Type B pancreatic cell (in vitro differentiated cells): ENCODE results near the gene GLOD4. TPM values are rescaled to one million over a fixed set of nuclear protein-coding genes. Genes with fewer than 3 reads are reported as not detected.

Experiments
- DNase-seq: peaks from one replicate; pipeline ENCODE4 v3.0.0; 2021; ENCODE audit warnings: mixed read lengths; ENCODE audit not compliant: unreplicated experiment; ENCODE audit errors: extremely low spot score
- H3K27ac Mint-ChIP-seq: 2 replicates; pipeline ENCODE4 v1.8.0; 2021; ENCODE audit warnings: mild to moderate bottlenecking, mixed read lengths
- H3K27me3 Mint-ChIP-seq: 2 replicates; pipeline ENCODE4 v1.8.0; 2021; ENCODE audit warnings: mixed read lengths
- H3K36me3 Mint-ChIP-seq: 2 replicates; pipeline ENCODE4 v1.8.0; 2021; ENCODE audit warnings: mixed read lengths
- H3K4me1 Mint-ChIP-seq: one replicate; pipeline ENCODE4 v1.8.0; 2021; ENCODE audit warnings: mixed read lengths; ENCODE audit not compliant: unreplicated experiment
- H3K4me3 Mint-ChIP-seq: 2 replicates; pipeline ENCODE4 v1.8.0; 2021; ENCODE audit warnings: mild to moderate bottlenecking, mixed read lengths
- H3K9me3 Mint-ChIP-seq: 2 replicates; pipeline ENCODE4 v1.8.0; 2021; ENCODE audit warnings: mixed read lengths
- total RNA-seq: library from RNA; stranded (reverse); gene quantifications from 2 replicates; pipeline ENCODE4 v1.2.1, GENCODE V29; 2021; ENCODE audit warnings: low replicate concordance
- TF ChIP-seq, protein P1 (sequence below): fragments of 200-600 bp; sonication (generic); conservative IDR thresholded peaks from 2 replicates; pipeline ENCODE4 v1.5.0; 2021; ENCODE audit warnings: antibody characterized with exemption, mild to moderate bottlenecking

GLOD4 gene
- total RNA-seq, 1 donor from 2014 or later: 99.4 TPM

DNA sequence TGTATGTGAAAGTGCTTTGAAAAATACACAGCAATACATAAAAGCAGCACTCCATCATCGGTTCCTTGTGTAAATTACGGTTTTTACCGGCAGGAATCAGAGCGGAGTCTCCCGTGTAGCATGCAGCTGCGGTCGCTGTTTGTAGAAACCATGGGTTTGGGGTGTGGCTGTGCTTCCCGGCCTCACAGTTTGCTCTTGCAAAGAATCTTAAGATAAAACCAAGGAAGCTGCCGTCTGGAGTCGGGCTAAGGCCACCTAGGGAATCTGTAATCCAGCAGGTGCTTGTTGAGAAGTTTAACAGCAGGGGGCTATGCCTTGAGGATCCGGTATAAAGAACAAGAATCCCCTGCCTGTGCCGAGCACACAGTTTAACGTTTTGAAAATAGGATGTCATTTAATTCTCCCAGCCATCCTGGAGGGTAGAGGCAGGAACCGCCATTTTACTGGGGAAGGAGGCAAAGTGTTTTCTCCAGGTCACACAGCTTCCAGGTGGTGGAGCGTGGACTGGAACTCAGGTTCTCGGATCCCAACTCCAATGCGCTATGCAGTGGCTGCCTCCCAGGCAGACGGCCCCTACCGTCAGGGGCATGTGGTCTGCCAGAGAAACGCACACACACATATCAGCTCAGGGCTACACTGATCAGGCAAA, 55.7 kb downstream of the GLOD4 start:
- Mint-ChIP-seq H3K9me3 (no peaks in the 10 kb centered on the region), H3K27ac (peak overlapping the region; percentile 74), H3K4me3 (peak overlapping the region; percentile 39), H3K27me3 (peaks cover 4% of the 10 kb centered on the region), H3K4me1 (peaks cover 8% of the 10 kb centered on the region), H3K36me3 (no peaks in the 10 kb centered on the region)
- TF ChIP-seq, protein P1, sequence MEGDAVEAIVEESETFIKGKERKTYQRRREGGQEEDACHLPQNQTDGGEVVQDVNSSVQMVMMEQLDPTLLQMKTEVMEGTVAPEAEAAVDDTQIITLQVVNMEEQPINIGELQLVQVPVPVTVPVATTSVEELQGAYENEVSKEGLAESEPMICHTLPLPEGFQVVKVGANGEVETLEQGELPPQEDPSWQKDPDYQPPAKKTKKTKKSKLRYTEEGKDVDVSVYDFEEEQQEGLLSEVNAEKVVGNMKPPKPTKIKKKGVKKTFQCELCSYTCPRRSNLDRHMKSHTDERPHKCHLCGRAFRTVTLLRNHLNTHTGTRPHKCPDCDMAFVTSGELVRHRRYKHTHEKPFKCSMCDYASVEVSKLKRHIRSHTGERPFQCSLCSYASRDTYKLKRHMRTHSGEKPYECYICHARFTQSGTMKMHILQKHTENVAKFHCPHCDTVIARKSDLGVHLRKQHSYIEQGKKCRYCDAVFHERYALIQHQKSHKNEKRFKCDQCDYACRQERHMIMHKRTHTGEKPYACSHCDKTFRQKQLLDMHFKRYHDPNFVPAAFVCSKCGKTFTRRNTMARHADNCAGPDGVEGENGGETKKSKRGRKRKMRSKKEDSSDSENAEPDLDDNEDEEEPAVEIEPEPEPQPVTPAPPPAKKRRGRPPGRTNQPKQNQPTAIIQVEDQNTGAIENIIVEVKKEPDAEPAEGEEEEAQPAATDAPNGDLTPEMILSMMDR: peak; percentile 15
- no peak for DNase-seq

DNA sequence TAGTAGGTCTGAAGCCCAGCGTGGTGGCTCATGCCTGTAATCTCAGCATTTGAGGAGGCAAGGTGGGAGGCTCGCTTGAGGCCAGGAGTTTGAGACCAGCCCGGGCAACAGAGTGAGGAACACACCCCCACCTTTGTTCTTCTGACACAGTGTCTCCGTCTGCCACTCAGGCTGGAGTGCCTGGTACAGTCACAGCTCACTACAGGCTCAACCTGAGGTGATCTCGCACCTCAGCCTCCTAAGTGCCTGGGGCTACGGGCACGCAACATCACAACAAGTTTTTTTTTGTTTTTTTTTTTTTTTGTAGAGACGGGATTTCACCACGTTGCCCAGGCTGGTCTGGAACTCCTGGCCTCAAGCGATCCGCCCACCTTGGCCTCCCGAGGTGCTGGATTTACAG, 56.3 kb downstream of the GLOD4 start:
- H3K36me3 Mint-ChIP-seq: no peaks in the 10 kb centered on the region
- no peak overlapping the region for H3K4me3 Mint-ChIP-seq
- peaks cover 3% of the 10 kb centered on the region for H3K4me1 Mint-ChIP-seq
- no peaks in the 10 kb centered on the region for H3K9me3 Mint-ChIP-seq
- peaks cover 4% of the 10 kb centered on the region for H3K27me3 Mint-ChIP-seq
- no peak overlapping the region for H3K27ac Mint-ChIP-seq
- TF ChIP-seq, protein P1: no peak
- no peak for DNase-seq

DNA sequence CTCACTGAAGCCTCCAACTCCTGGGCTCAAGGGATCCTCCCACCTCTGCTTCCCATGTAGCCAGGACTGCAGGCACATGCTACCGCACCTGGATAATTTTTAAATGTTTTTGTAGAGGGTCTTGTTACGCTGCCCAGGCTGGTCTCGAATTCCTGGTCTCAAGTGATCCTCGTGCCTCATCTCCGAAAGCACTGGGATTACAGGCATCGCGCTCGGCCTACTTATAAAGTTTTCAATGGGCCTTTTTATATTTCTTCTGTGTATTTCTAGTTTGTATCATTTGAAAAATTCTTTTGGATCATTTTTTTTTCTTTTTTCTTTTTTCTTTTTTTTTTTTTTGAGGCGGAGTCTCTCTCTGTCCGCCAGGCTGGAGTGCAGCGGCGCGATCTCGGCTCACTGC, 57.0 kb downstream of the GLOD4 start:
- peaks cover 4% of the 10 kb centered on the region for H3K27me3 Mint-ChIP-seq
- no peak overlapping the region for H3K4me3 Mint-ChIP-seq
- H3K9me3 Mint-ChIP-seq: no peaks in the 10 kb centered on the region
- no peaks in the 10 kb centered on the region for H3K36me3 Mint-ChIP-seq
- H3K27ac Mint-ChIP-seq: no peak overlapping the region
- peaks cover 3% of the 10 kb centered on the region for H3K4me1 Mint-ChIP-seq
- no peak for DNase-seq
- TF ChIP-seq, protein P1: no peak

DNA sequence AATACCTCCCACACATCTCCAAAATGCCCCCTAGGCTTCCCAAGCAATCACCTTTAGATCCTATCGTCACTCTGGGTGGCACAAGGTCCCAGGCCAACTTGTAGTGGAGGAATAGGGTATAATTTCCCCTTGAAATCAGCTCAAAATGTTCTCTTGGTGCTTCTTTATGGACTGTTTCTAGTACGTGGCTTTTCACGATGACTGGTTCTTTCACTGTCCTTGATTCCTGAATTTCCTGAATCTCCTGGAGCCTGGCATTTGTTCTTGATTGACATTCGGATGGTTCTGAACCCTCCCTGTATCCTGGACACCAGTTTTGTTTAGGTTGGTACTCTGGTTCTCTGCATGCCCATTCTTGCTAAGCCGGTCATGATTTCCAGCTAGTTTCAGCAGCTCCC, 60.5 kb downstream of the GLOD4 start:
- Mint-ChIP-seq H3K4me3 (no peak overlapping the region), H3K9me3 (no peaks in the 10 kb centered on the region), H3K4me1 (peaks cover 4% of the 10 kb centered on the region), H3K27ac (no peak overlapping the region), H3K27me3 (peaks cover 3% of the 10 kb centered on the region), H3K36me3 (peaks cover 3% of the 10 kb centered on the region)
- TF ChIP-seq, protein P1: no peak
- no peak for DNase-seq

DNA sequence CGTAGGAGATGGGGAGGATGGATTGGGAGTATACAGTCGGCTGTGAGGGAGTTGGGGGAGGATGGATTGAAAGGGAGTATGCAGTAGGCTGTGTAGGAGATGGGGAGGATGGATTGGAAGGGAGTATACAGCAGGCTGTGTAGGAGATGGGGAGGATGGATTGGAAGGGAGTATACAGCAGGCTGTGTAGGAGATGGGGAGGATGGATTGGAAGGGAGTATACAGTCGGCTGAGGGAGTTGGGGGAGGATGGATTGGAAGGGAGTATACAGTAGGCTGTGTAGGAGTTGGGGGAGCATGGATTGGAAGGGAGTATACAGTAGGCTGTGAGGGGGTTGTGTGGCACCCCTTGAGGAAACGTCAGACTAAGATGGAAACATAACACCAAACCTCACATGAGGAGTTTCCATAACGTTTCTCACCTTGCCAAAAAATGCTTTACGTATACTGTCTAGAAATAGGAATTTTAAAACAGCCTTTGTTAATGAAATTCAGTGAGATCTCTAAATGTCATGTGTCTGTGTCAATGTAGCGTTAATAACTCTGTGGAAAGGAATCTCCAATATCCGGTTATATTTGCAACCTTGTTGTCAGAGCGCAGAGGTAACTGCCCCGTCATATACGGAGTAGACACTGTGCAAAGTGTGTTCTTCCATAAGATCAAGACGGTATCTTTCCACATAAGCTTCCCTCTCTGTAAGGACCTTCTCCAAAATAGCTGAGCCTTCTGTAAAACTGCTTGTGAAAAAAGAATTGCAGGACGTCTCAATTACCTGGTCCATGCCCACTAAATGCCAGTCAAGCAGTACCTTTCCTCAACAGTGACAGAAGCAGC, 61.2 kb downstream of the GLOD4 start:
- no peaks in the 10 kb centered on the region for H3K9me3 Mint-ChIP-seq
- no peak overlapping the region for H3K27ac Mint-ChIP-seq
- H3K27me3 Mint-ChIP-seq: no peaks in the 10 kb centered on the region
- peaks cover 3% of the 10 kb centered on the region for H3K36me3 Mint-ChIP-seq
- H3K4me1 Mint-ChIP-seq: peaks cover 4% of the 10 kb centered on the region
- DNase-seq: no peak
- no peak overlapping the region for H3K4me3 Mint-ChIP-seq
- TF ChIP-seq, protein P1: no peak
